Frontal cortex (tissue), 4 donors: Measurements from ENCODE around the gene LRP8. TPM values are rescaled to one million over a fixed set of nuclear protein-coding genes. Genes with fewer than 3 reads are reported as not detected.

Source experiments
- DNase-seq, 2 donors: peaks; one replicate each; pipeline ENCODE4 v3.0.0; 2012; ENCODE audit warnings: low spot score in 2 of 2
- FAIRE-seq: peaks from 2 replicates; lab custom pipeline; 2012; peaks lifted over from hg19 to GRCh38; lab: Jason Lieb, UNC
- total RNA-seq: library from RNA; depleted of rRNA; stranded (reverse); fragments of >200 nt; gene quantifications from one replicate; pipeline ENCODE4 v1.2.3, GENCODE V29; 2014
- donor health status: control.
- donor health status: control.
- donor health status: control.

LRP8 gene
- total RNA-seq, 1 donor from 2014 or later = 83.6 TPM

GRCh38 chr1:53273526-53273925 lies 54.3 kb downstream of the LRP8 start:
- no peak for FAIRE-seq

DNA sequence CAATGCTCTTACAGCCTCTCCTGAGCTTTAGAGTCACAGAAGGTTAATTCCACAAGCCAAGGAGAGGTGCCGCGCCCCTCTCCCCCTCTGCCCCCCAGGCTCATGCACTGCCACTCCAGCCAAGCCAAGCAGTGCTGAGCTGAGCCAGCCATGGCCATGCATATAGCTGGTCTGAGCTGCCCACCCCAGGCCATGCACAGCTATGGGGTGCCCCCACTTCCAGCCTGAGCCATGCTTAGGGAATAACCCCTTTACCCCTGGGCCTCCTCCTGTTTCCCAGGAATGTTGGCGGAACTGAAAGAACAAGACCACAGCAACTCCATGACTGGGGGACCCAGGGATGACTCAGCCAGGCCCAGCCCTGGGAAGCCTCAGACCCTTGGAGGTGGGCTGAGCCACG lies 55.5 kb downstream of the LRP8 start:
- no peak for DNase-seq
- FAIRE-seq = no peak

More at GRCh38 chr1:53273526-53273925, 54.3 kb downstream of the LRP8 start:
- DNase-seq = no peak

GRCh38 chr1:53271446-53272090 lies 56.3 kb downstream of the LRP8 start:
- FAIRE-seq (no peak), DNase-seq (no peak)

DNA sequence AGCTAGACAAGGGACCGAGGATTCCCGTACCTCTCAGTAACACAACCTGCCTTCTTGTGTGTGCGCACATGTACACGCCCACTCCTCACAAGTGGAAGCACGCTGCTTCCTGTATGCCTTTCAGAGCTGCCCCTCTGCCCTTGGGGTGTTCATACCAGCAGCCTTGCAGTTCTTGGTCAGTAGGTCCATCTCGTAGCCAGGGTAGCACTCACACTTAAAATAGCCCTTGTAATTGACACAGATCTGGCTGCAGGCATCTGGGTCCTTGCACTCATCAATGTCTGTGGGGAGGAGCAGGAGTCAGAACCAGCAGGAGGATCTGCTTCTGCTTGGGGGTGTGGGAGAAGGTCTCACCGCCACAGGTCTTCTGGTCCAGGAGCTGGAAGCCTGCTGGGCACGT lies 57.0 kb downstream of the LRP8 start:
- DNase-seq (no peak), FAIRE-seq (no peak)

DNA sequence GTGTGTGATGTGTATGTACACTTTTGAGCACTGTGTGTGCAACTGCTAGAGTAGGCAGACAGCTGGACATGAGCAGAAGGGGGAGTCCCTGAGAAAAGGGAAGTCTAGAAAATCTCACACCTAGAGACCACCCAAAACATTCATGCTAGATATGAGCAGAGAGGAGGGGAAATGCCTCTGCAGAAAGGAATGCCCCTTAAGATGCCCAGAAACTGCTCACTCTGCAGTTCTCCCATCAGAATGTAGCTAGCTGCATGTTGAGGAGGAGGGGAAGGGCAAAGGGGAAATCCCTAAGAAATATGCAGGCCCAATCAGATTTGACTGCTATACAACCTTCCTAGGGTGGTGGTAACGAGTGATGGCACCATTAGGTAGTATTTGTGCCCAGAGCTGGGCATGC lies 57.8 kb downstream of the LRP8 start:
- no peak for DNase-seq
- FAIRE-seq = no peak

DNA sequence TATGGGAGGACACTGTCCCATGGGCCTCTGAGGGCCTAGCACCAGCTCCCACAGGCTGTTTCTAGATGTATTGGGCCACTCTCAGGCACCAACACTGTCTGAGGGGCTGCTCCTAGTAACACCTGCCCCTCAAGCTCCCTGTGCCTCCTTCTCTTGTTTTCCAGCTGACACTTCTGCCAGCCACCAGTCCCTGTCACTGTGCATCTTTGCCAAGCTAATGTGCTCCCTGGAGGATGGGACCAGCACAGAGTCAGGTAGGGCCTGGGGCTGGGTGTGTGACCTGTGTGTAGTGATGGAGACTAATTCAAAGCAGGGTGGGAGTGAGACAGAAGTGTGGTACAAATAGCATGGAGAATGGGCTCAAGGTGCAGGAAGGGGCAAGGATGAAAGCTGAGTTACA lies 60.1 kb downstream of the LRP8 start:
- DNase-seq = no peak
- no peak for FAIRE-seq

DNA sequence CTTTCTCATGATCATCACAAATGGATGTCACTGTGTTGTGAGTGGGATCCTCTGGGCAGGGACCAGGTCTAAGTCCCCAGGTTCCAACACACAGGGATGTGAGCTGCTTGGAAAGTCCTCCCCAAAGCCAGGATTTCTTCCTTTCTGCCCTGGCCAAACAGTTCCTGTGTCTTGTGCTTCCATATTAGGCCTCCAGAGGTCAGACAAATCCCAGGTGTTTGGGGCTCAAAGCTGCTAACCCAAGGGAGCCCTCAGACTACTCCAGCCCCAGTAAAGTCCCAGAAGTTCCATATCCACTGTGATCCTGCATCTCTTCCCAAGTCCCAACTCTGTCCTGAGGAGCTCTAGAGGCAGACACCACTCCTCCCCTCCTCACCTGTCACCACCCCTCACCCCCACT lies 61.8 kb downstream of the LRP8 start:
- no peak for FAIRE-seq
- DNase-seq = no peak

DNA sequence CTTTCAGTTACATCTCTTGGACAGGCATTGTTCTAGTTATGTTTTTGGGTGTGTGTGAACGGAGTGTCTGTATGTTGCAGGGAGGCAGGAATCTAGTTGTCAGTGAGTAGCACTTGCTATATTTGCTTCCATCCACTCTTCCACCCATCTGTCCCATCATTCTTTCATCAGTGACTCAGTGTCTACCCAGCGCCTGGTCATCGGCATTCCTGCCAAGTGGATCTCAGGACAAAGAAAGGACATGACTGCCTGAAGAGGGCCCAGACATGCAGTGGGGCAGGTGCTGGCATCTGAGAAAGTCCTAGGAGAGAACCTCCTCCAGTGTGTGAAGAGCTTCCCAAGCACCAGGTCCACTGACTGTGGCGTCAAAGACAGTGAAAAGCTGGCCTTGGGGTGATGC lies 62.3 kb downstream of the LRP8 start:
- no peak for FAIRE-seq

GRCh38 chr1:53264048-53264447 lies 63.8 kb downstream of the LRP8 start:
- FAIRE-seq (no peak), DNase-seq (no peak)

More for the DNA sequence above, 62.3 kb downstream of the LRP8 start:
- DNase-seq = no peak

- no peak for FAIRE-seq
- no peak for DNase-seq
Measured at GRCh38 chr1:53262000-53262399, 65.9 kb downstream of the LRP8 start.

GRCh38 chr1:53260631-53261247 lies 67.1 kb downstream of the LRP8 start:
- FAIRE-seq = no peak
- DNase-seq = no peak

DNA sequence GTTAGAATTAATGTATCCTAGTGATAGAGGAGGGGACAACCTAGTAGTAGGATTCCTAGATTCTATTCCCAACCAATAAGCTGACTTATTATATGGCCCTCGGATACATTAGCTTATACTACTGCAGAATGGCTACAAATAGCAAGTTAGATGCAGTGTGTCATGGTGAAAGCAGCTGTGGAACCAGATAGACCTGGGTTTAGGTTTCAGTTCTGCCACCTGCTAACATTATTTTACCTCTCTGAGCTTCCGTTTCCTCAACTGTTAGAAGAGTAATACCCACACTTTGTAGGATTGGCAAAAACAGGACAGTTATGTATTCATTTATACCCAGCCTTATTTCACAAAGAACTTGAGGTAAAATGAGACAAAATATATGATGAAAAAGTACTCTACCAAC lies 67.9 kb downstream of the LRP8 start:
- FAIRE-seq (no peak), DNase-seq (no peak)

DNA sequence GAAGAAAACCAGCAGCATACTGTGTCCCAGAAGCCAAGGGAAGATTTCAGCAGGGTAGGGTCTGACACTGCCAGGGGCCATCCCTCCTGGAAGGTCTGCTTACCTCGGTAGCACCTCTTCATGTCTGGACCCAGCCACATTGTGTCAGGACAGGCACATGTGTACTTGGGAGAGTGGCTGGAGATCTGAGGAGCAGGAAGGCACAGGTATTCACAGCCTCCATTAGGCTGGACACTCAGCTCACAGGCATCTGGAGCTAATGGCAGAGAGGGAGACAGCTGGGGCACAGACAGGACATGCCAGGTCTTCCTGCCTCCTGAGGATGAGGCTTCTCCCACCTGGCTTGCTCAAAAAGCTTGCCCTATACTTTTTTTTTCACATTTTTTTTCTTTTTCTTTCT lies 69.7 kb downstream of the LRP8 start:
- FAIRE-seq = no peak
- DNase-seq = no peak

- no peak for DNase-seq
- FAIRE-seq = no peak
Measured at GRCh38 chr1:53257454-53258081, 70.3 kb downstream of the LRP8 start.

GRCh38 chr1:53256511-53257453 lies 71.1 kb downstream of the LRP8 start:
- DNase-seq (no peak), FAIRE-seq (no peak)

DNA sequence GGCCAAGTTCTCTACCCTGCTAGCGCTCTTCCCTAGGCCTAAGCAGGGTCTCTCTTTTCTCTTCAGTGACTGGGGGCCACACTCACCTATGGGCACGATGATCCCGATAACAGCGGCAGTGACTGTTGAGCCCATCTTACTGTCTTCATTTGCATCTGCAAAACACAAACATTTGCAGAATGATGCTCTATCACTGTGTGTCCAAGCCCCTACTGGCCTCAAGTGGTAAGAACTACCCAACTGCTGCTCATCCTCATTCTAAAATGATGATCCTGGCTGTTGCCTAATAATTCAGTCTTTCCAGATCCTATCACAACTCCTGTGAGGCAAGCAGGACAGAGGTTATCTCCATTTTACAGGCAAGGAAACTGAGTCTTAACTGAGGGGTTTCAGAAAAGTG lies 72.8 kb downstream of the LRP8 start:
- no peak for DNase-seq
- no peak for FAIRE-seq

DNA sequence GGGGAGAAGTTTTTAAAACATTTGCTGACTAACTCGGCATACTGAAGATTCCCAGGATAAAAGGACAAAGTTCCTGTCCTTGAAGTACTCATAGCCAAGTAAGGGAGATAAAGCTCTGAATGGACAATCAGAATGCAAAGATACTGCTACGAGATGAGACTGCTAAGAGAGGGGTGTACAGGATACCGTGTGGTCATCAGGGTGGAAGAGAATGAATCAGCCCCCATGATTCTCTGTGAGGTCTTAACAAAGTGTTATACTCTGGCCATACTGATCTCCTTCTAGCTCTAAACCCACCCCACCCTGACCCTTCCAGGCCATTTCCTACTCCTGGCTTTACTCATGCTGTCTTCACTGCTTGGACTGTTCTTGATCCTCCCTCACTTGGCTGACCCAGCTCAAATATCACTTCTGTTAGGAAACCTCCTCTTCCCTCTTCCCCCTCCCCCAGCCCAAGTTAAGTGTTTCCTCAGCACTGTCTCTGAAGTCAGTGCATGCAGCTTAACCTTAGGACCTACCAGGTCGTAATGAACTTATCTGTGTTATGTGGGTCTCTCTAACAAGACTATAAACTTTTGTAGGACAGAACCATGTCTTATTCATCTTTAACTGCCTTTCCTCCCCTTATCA lies 73.7 kb downstream of the LRP8 start:
- DNase-seq (no peak), FAIRE-seq (no peak)

GRCh38 chr1:53250325-53250724 lies 77.5 kb downstream of the LRP8 start:
- FAIRE-seq (no peak), DNase-seq (no peak)

- DNase-seq = no peak
- no peak for FAIRE-seq
Measured at GRCh38 chr1:53249706-53250105, 78.2 kb downstream of the LRP8 start.
